IMR-90 (cell line): ENCODE measurements around the gene HS2ST1. TPM values are rescaled to one million over a fixed set of nuclear protein-coding genes. Genes with fewer than 3 reads are reported as not detected.

Source experiments
- ATAC-seq: fragments of 200-7000 bp; cut with Tn5 transposase; 2 replicates; pipeline ENCODE4 v1.9.1; 2020; ENCODE audit warnings: low read depth, mild to moderate bottlenecking, moderate library complexity
- BruUV-seq: library from RNA; stranded (reverse); fragments of 400-500 nt; replicated peaks from 2 replicates; lab custom pipeline; 2021; lab: Mats Ljungman, UMichigan
- CTCF ChIA-PET: fragments of 300-600 bp; formaldehyde crosslinking; extraction: SDS; loops from one replicate; lab custom pipeline; 2021; ENCODE audit warnings: antibody characterized with exemption; lab: Yijun Ruan, JAX
- POLR2A ChIA-PET: fragments of 300-600 bp; sonication (Branson Sonifier 250); formaldehyde crosslinking; loops from one replicate; lab custom pipeline; 2022; ENCODE audit warnings: antibody characterized with exemption; ENCODE audit not compliant: unreplicated experiment; lab: Charles Lee
- DNase-seq: peaks from one replicate; pipeline ENCODE4 v3.0.0; 2013
- H2AFZ ChIP-seq: replicated peaks from 2 replicates; pipeline ENCODE3; 2013; ENCODE audit warnings: low read length, mild to moderate bottlenecking; ENCODE audit not compliant: poor library complexity
- H2AK5ac ChIP-seq: 2 replicates; pipeline ENCODE4 v1.6.1; 2013; ENCODE audit warnings: low read depth, low read length, inconsistent platforms
- H2AK9ac ChIP-seq: replicated peaks from 2 replicates; pipeline ENCODE3; 2013; ENCODE audit warnings: mild to moderate bottlenecking, low read depth, low read length, moderate library complexity; ENCODE audit not compliant: poor library complexity
- H2BK120ac ChIP-seq: 2 replicates; pipeline ENCODE4 v1.6.1; 2013; ENCODE audit warnings: low read depth, low read length, inconsistent platforms
- H2BK15ac ChIP-seq: 3 replicates; pipeline ENCODE4 v1.6.1; 2013; ENCODE audit warnings: low read depth, low read length, inconsistent platforms
- H2BK20ac ChIP-seq: 2 replicates; pipeline ENCODE4 v1.6.1; 2013; ENCODE audit warnings: low read depth, mild to moderate bottlenecking, inconsistent platforms, low read length, moderate library complexity
- H2BK5ac ChIP-seq: 2 replicates; pipeline ENCODE4 v1.6.1; 2013; ENCODE audit warnings: mild to moderate bottlenecking, low read depth, low read length, inconsistent platforms; ENCODE audit not compliant: poor library complexity, severe bottlenecking
- H3K14ac ChIP-seq: replicated peaks from 2 replicates; pipeline ENCODE4 v1.6.1; 2013; ENCODE audit warnings: low read depth, low read length, inconsistent platforms
- H3K18ac ChIP-seq: 2 replicates; pipeline ENCODE4 v1.6.1; 2013; ENCODE audit warnings: low read depth, low read length, control low read depth
- H3K23ac ChIP-seq: 2 replicates; pipeline ENCODE4 v1.6.1; 2013; ENCODE audit warnings: low read depth, low read length, inconsistent platforms
- H3K27ac ChIP-seq: 2 replicates; pipeline ENCODE4 v1.5.1; 2013; ENCODE audit warnings: mild to moderate bottlenecking, control low read depth, low read length; ENCODE audit not compliant: insufficient read depth
- H3K27me3 ChIP-seq: 2 replicates; pipeline ENCODE4 v1.6.1; 2013; ENCODE audit warnings: low read length; ENCODE audit not compliant: control insufficient read depth, insufficient read depth
- H3K36me3 ChIP-seq: 2 replicates; pipeline ENCODE4 v1.6.1; 2013; ENCODE audit warnings: low read length, mixed read lengths; ENCODE audit not compliant: control insufficient read depth, insufficient read depth
- H3K4ac ChIP-seq: 2 replicates; pipeline ENCODE4 v1.6.1; 2013; ENCODE audit warnings: low read depth, low read length, inconsistent platforms
- H3K4me1 ChIP-seq: 2 replicates; pipeline ENCODE4 v1.6.1; 2013; ENCODE audit warnings: low read length, mixed read lengths; ENCODE audit not compliant: control insufficient read depth, insufficient read depth
- H3K4me2 ChIP-seq: 2 replicates; pipeline ENCODE4 v1.6.1; 2013; ENCODE audit warnings: low read depth, mild to moderate bottlenecking, control low read depth, low read length, moderate library complexity
- H3K4me3 ChIP-seq: 2 replicates; pipeline ENCODE4 v1.5.1; 2013; ENCODE audit warnings: low read depth, mild to moderate bottlenecking, control low read depth, low read length, moderate library complexity; ENCODE audit not compliant: insufficient read depth
- H3K56ac ChIP-seq: 2 replicates; pipeline ENCODE4 v1.6.1; 2013; ENCODE audit warnings: low read length, inconsistent platforms; ENCODE audit not compliant: insufficient read depth; ENCODE audit errors: extremely low read depth
- H3K79me1 ChIP-seq, 2 experiments: 2 replicates each; pipeline ENCODE4 v1.6.1; 2013; ENCODE audit warnings: low read length in 2 of 2, inconsistent platforms in 1 of 2, low read depth in 1 of 2
- H3K9ac ChIP-seq: 2 replicates; pipeline ENCODE4 v1.6.1; 2013; ENCODE audit warnings: low read depth, low read length, control low read depth
- H3K9me1 ChIP-seq: 2 replicates; pipeline ENCODE4 v1.6.1; 2013; ENCODE audit warnings: low read length, inconsistent platforms; ENCODE audit not compliant: insufficient read depth
- H3K9me3 ChIP-seq: 2 replicates; pipeline ENCODE4 v1.6.1; 2013; ENCODE audit warnings: low read length; ENCODE audit not compliant: control insufficient read depth, insufficient read depth
- H4K20me1 ChIP-seq: 2 replicates; pipeline ENCODE4 v1.6.1; 2013; ENCODE audit warnings: low read length, inconsistent platforms; ENCODE audit not compliant: insufficient read depth
- H4K5ac ChIP-seq: 2 replicates; pipeline ENCODE4 v1.6.1; 2013; ENCODE audit warnings: mild to moderate bottlenecking, low read depth, low read length, control low read depth
- H4K8ac ChIP-seq, 2 experiments: 2 replicates each; pipeline ENCODE4 v1.6.1; 2013; ENCODE audit warnings: low read depth in 2 of 2, low read length in 2 of 2, control low read depth in 1 of 2, inconsistent platforms in 1 of 2
- H4K91ac ChIP-seq: 2 replicates; pipeline ENCODE4 v1.6.1; 2013; ENCODE audit warnings: low read depth, low read length, inconsistent platforms; ENCODE audit not compliant: insufficient read depth
- CEBPB ChIP-seq: IDR thresholded peaks from 2 replicates; pipeline ENCODE4 v1.6.1; 2012; ENCODE audit warnings: low read depth, low read length, improper control_type of control experiment
- ELK1 ChIP-seq: fragments of 150-350 bp; IDR thresholded peaks from 2 replicates; pipeline ENCODE4 v1.6.1; 2016; ENCODE audit warnings: low read depth, mild to moderate bottlenecking, low read length, moderate library complexity, borderline replicate concordance
- MAFK ChIP-seq: IDR thresholded peaks from 2 replicates; pipeline ENCODE4 v1.6.1; 2012; ENCODE audit warnings: low read depth, low read length, improper control_type of control experiment
- MAZ ChIP-seq: IDR thresholded peaks from 2 replicates; pipeline ENCODE4 v1.6.1; 2012; ENCODE audit warnings: low read depth, mild to moderate bottlenecking, low read length, improper control_type of control experiment, moderate library complexity, borderline replicate concordance
- MXI1 ChIP-seq: IDR thresholded peaks from 2 replicates; pipeline ENCODE4 v1.6.1; 2012; ENCODE audit warnings: low read depth, mild to moderate bottlenecking, low read length, moderate library complexity, borderline replicate concordance
- RAD21 ChIP-seq: IDR thresholded peaks from 2 replicates; pipeline ENCODE4 v1.6.1; 2012; ENCODE audit warnings: low read length, improper control_type of control experiment
- SMC3 ChIP-seq: fragments of 150-350 bp; IDR thresholded peaks from 2 replicates; pipeline ENCODE4 v1.6.1; 2016; ENCODE audit warnings: low read depth, mild to moderate bottlenecking, antibody characterized with exemption, low read length, moderate library complexity
- WGBS, 2 experiments: methylation state at CpG; one replicate each; pipeline versions ENCODE4 v1.1.5 to v1.1.7; 2013; ENCODE audit warnings: missing lambda C conversion rate in 2 of 2; ENCODE audit not compliant: insufficient read length in 1 of 2; ENCODE audit errors: extremely low coverage in 2 of 2; 5-methylcytosine and 5-hydroxymethylcytosine counted together
- dilution Hi-C: fragments of 300-500 bp; cut with HindIII; formaldehyde crosslinking; loops from one replicate; pipeline ENCODE4 v1.14.3; 2018; ENCODE audit warnings: low sequenced_read_pairs; ENCODE audit not compliant: unreplicated experiment
- in situ Hi-C: fragments of 300-500 bp; cut with MboI; formaldehyde crosslinking; loops from 3 replicates; pipeline ENCODE4 v1.14.3; 2019; ENCODE audit warnings: low sequenced_read_pairs, inconsistent platforms, mixed read lengths
- intact Hi-C: fragments of 100-400 bp; cut with micrococcal nuclease; formaldehyde crosslinking; loops from 2 replicates; pipeline ENCODE4 v1.10.0; 2022
- polyA plus RNA-seq, 3 experiments: library from polyadenylated mRNA; depleted of rRNA; stranded (reverse); fragments of >200 nt; gene quantifications; 2 replicates each; pipeline ENCODE4 v1.2.3, GENCODE V29; 2012; ENCODE audit warnings: low replicate concordance in 1 of 3
- total RNA-seq: library from RNA; depleted of rRNA; stranded (reverse); fragments of >200 nt; gene quantifications from 2 replicates; pipeline ENCODE4 v1.2.3, GENCODE V29; 2012

Gene HS2ST1
- total and polyA plus RNA-seq, 2 of the 4 experiments (the other 2 are of a cell fraction) = 7.8 to 13.1 TPM

- Histone ChIP-seq H3K4me3 (no peak overlapping the region), H3K14ac (no peak overlapping the region), H4K5ac (no peak overlapping the region), H3K56ac (no peak overlapping the region), H2BK15ac (no peak overlapping the region), H3K4me1 (peaks cover 6% of the 10 kb centered on the region; the same call in 1 of the 2 replicates), H3K79me1 (no peaks in the 10 kb centered on the region), H3K4ac (no peak overlapping the region), H3K18ac (no peak overlapping the region), H2BK5ac (no peak overlapping the region), H2AK5ac (no peak overlapping the region), H3K27me3 (peaks cover 2% of the 10 kb centered on the region; the same call in 1 of the 2 replicates), H2AFZ (peak overlapping the region; percentile 12), H3K36me3 (no peaks in the 10 kb centered on the region), H2BK20ac (no peak overlapping the region), H3K23ac (no peak overlapping the region), H3K9ac (no peak overlapping the region), H2BK120ac (no peak overlapping the region), H4K8ac (no peak overlapping the region), H4K91ac (no peak overlapping the region), H3K9me3 (no peaks in the 10 kb centered on the region), H3K9me1 (no peaks in the 10 kb centered on the region), H3K27ac (no peak overlapping the region), H2AK9ac (no peak overlapping the region), H4K20me1 (no peaks in the 10 kb centered on the region), H3K4me2 (no peak overlapping the region)
- dilution Hi-C loops (no loop called here), intact Hi-C loops (loop anchor here (2.0 to 10.0 kb wide), 6 partner anchors 198 to 1464 kb away; partner anchors contain the start of gene LMO4), in situ Hi-C loops (loop anchor here (10.0 to 25.0 kb wide), 3 partner anchors 194 to 1164 kb away; partner anchors contain the start of gene LMO4)
- POLR2A ChIA-PET = no interaction called here
- TF ChIP-seq RAD21 = no peak
- no peak for TF ChIP-seq ELK1
- no peak for TF ChIP-seq CEBPB
- TF ChIP-seq SMC3 = no peak
- TF ChIP-seq MAZ = no peak
- no peak for TF ChIP-seq MXI1
- no peak for TF ChIP-seq MAFK
- WGBS, 2 experiments = 100% methylated on average over 2 of the region's 4 CpGs; no CpG with 5 or more reads in 1 of the 2 experiments
- no TSS peak for BruUV-seq
- CTCF ChIA-PET = interaction anchor here (1.3 kb wide), 1 partner anchor 196 kb away, joined by 3 read pairs; no protein-coding TSS in a partner anchor
- ATAC-seq (no peak), DNase-seq (no peak)
Measured at GRCh38 chr1:87130438-87130837, 216.0 kb downstream of the HS2ST1 start.
